Nephron progenitor cell (in vitro differentiated cells): ENCODE measurements around the gene PSMB10.

ENCODE experiments used
- DNase-seq: peaks from one replicate; pipeline ENCODE4 v3.0.0; 2021
- H3K27ac Mint-ChIP-seq: 2 replicates; pipeline ENCODE4 v1.8.0; 2021; ENCODE audit warnings: mild to moderate bottlenecking, moderate library complexity, mixed read lengths
- H3K27me3 Mint-ChIP-seq: 2 replicates; pipeline ENCODE4 v1.8.0; 2021; ENCODE audit warnings: mild to moderate bottlenecking, low read depth, mixed read lengths; ENCODE audit not compliant: poor library complexity
- H3K36me3 Mint-ChIP-seq: 2 replicates; pipeline ENCODE4 v1.8.0; 2021; ENCODE audit warnings: low read depth, mixed read lengths
- H3K4me1 Mint-ChIP-seq: 2 replicates; pipeline ENCODE4 v1.8.0; 2021; ENCODE audit warnings: mixed read lengths
- H3K4me3 Mint-ChIP-seq: 2 replicates; pipeline ENCODE4 v1.8.0; 2021; ENCODE audit warnings: mild to moderate bottlenecking, moderate library complexity, mixed read lengths
- H3K9me3 Mint-ChIP-seq: 2 replicates; pipeline ENCODE4 v1.8.0; 2021; ENCODE audit warnings: mild to moderate bottlenecking, moderate library complexity, mixed read lengths
- TF ChIP-seq, protein P1 (sequence below): fragments of 200-600 bp; sonication (generic); IDR thresholded peaks from 2 replicates; pipeline ENCODE4 v1.5.0; 2021; ENCODE audit warnings: antibody characterized with exemption

PSMB10 gene

GRCh38 chr16:67950335-67950843, 13.7 kb upstream of the PSMB10 start:
- Mint-ChIP-seq H3K27ac (no peak overlapping the region), H3K27me3 (peaks cover 3% of the 10 kb centered on the region), H3K4me3 (no peak overlapping the region), H3K36me3 (peaks cover 13% of the 10 kb centered on the region), H3K4me1 (peaks cover 15% of the 10 kb centered on the region), H3K9me3 (no peaks in the 10 kb centered on the region)
- DNase-seq: no peak
- TF ChIP-seq, protein P1, sequence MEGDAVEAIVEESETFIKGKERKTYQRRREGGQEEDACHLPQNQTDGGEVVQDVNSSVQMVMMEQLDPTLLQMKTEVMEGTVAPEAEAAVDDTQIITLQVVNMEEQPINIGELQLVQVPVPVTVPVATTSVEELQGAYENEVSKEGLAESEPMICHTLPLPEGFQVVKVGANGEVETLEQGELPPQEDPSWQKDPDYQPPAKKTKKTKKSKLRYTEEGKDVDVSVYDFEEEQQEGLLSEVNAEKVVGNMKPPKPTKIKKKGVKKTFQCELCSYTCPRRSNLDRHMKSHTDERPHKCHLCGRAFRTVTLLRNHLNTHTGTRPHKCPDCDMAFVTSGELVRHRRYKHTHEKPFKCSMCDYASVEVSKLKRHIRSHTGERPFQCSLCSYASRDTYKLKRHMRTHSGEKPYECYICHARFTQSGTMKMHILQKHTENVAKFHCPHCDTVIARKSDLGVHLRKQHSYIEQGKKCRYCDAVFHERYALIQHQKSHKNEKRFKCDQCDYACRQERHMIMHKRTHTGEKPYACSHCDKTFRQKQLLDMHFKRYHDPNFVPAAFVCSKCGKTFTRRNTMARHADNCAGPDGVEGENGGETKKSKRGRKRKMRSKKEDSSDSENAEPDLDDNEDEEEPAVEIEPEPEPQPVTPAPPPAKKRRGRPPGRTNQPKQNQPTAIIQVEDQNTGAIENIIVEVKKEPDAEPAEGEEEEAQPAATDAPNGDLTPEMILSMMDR: no peak

GRCh38 chr16:67949645-67950044, 13.0 kb upstream of the PSMB10 start:
- Mint-ChIP-seq H3K27ac (no peak overlapping the region), H3K4me1 (peaks cover 8% of the 10 kb centered on the region), H3K9me3 (no peaks in the 10 kb centered on the region), H3K27me3 (peaks cover 3% of the 10 kb centered on the region), H3K36me3 (peaks cover 13% of the 10 kb centered on the region), H3K4me3 (no peak overlapping the region)
- DNase-seq: no peak
- TF ChIP-seq, protein P1: no peak

DNA sequence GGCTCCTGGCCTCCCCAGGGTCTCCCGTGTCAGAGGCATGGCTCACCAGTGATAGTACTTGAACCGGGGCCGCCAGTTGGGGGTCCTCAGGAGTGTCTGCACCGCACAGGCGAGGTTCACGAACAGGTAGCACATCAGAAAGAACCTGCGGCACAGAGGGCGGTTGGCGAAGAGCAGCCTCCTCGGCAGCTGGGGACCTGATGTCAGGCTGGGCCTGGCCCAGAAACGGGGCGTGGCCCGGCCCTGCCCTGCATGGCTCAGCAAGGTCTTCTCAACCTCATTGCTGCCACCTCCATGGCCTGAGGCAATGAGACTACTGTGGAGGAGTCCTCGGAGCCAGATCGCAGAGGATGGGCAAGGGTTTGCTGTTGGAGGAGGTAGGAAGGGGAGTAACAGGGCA, 11.4 kb upstream of the PSMB10 start:
- Mint-ChIP-seq H3K4me1 (peaks cover 4% of the 10 kb centered on the region), H3K4me3 (no peak overlapping the region), H3K27me3 (peaks cover 3% of the 10 kb centered on the region), H3K36me3 (peaks cover 5% of the 10 kb centered on the region), H3K9me3 (no peaks in the 10 kb centered on the region), H3K27ac (no peak overlapping the region)
- DNase-seq: no peak
- TF ChIP-seq, protein P1: no peak

DNA sequence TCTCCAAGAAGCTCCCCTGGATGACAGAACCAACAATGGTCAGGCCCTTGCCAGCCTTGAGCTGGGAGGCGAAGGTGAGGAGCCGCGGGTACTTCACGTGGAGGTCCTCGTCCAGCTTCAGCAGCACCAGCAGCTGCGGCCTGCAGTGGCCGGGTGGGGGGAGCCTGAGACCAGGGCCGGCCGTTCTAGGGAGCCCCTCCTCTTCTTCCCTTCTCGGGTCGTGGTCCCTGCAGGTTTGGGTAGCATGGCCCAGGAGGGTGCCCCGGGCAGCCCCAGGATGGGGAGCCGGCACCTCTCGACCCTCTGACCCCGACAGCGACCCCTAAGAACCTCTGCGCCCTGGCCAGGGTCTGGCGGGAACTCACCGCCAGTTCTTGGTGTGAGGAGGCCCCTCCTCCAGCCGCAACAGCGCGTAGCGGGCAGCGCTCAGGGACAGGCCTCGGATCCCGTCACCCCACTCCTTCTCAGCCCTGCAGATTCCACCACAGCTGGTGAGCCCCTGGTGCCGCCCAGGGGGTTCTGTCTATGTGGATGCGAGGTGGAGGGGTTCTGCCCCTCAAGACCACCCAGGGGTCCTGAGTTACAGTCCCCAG, 10.4 kb upstream of the PSMB10 start:
- DNase-seq: no peak
- H3K4me1 Mint-ChIP-seq: peaks cover 7% of the 10 kb centered on the region
- H3K36me3 Mint-ChIP-seq: peaks cover 5% of the 10 kb centered on the region
- no peak overlapping the region for H3K27ac Mint-ChIP-seq
- TF ChIP-seq, protein P1: no peak
- H3K9me3 Mint-ChIP-seq: no peaks in the 10 kb centered on the region
- no peak overlapping the region for H3K4me3 Mint-ChIP-seq
- H3K27me3 Mint-ChIP-seq: peaks cover 3% of the 10 kb centered on the region

DNA sequence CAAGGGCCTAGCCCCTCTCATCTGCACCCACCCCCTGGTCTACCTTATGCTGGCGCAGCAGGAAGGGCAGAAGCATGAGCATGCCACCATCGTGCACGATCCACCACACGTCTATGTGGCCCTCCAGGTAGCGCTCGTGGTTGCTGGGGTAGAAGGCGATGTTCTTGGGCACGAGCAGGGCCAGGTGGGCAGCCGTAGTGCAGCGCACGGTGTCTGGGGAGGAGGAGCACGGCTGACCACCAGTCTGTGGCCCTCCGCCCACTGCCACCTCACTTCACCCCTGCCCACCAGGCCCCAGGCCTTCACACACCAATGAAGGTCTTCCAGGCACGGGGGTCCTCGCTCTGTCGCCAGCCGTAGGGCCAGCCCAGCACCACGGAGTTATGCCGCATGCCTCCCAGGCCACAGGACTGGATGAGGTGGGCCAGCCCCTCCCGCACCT, 9.5 kb upstream of the PSMB10 start:
- H3K4me3 Mint-ChIP-seq: no peak overlapping the region
- TF ChIP-seq, protein P1: no peak
- H3K4me1 Mint-ChIP-seq: peaks cover 15% of the 10 kb centered on the region
- H3K9me3 Mint-ChIP-seq: no peaks in the 10 kb centered on the region
- no peak for DNase-seq
- peaks cover 5% of the 10 kb centered on the region for H3K36me3 Mint-ChIP-seq
- H3K27me3 Mint-ChIP-seq: no peaks in the 10 kb centered on the region
- no peak overlapping the region for H3K27ac Mint-ChIP-seq

DNA sequence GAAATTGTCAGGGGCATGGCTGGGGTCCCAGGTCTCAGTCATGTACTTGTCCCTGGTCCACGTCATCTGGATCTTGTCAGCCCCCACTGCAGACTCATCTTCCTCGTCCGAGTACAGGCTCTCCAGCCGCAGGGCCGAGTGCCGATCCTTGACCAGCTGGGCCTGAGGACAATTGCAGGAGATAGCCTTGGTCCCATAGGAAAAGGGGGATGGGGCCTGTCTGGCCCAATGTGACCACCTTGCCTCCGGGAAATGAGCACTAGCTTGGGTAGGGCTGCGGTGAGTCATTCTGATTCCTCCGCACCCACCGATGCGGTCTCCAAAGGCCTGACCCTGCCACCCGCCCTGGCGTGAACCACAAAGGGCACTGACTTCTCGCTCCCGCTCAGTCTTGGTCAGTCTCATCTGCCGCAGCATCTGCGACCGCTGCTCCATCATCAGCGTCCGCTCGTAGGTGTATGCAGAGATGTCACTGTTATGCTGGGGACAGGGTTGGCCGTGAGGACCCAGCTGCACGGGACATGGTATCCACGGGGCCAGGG, 8.8 kb upstream of the PSMB10 start:
- H3K4me3 Mint-ChIP-seq: no peak overlapping the region

More for the DNA sequence above, 8.8 kb upstream of the PSMB10 start:
- no peaks in the 10 kb centered on the region for H3K9me3 Mint-ChIP-seq
- no peaks in the 10 kb centered on the region for H3K27me3 Mint-ChIP-seq
- peaks cover 5% of the 10 kb centered on the region for H3K36me3 Mint-ChIP-seq
- H3K27ac Mint-ChIP-seq: no peak overlapping the region
- TF ChIP-seq, protein P1: no peak
- DNase-seq: no peak
- H3K4me1 Mint-ChIP-seq: peaks cover 15% of the 10 kb centered on the region
